Measurements from ENCODE around the gene GFPT1.
"Not testable (repeated sequence)": the region's sequence is repeated elsewhere in the genome, so short reads cannot be mapped to it uniquely, and the experiment has no call there.

Gene GFPT1

GRCh38 chr2:69386789-69387734, at the start of gene GFPT1:
Gene GFPT1, minus strand, starts transcription at chr2:69387227. Its CDS starts 156 bp downstream, at chr2:69387071.
- DNase-seq (ENCODE audit: low spot score), result peak; percentile 96

GRCh38 chr2:69436596-69436937, 49.5 kb upstream of the GFPT1 start:
- peak; percentile 16 for DNase-seq (ENCODE audit: low spot score)

DNA sequence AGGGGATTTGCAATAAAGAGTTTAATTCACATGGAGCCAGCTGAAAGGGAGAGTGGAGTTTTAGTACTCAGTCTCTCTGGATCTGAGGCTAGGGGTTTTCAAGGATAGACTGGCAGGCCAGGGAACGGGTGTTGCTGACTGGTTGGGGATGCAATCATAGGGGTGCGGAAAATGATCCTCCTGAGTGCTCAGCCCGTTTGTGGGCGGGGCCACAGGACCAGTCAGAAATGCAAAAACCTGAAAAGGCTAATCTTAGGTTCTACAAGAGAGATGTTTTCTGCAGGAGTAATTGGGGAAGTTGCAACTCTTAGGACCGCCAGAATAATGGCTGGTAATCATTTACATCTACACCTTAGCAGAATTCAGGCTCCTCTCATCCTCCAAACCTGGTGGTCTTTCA, 47.7 kb upstream of the GFPT1 start:
- DNase-seq (ENCODE audit: low spot score), result no peak

- DNase-seq (ENCODE audit: low spot score), result no peak
These were observed 42.6 kb upstream of the GFPT1 start for GRCh38 chr2:69429491-69430183.

- no peak for DNase-seq (ENCODE audit: low spot score)
These were observed 42.0 kb upstream of the GFPT1 start for GRCh38 chr2:69428981-69429380.

GRCh38 chr2:69424419-69424818, 37.4 kb upstream of the GFPT1 start:
- DNase-seq (ENCODE audit: low spot score), result no peak

- DNase-seq (ENCODE audit: low spot score), result no peak
These were observed 35.2 kb upstream of the GFPT1 start for GRCh38 chr2:69422198-69422597.

- not testable (repeated sequence) for DNase-seq (ENCODE audit: low spot score)
These were observed 32.1 kb upstream of the GFPT1 start for GRCh38 chr2:69419111-69419510.

DNA sequence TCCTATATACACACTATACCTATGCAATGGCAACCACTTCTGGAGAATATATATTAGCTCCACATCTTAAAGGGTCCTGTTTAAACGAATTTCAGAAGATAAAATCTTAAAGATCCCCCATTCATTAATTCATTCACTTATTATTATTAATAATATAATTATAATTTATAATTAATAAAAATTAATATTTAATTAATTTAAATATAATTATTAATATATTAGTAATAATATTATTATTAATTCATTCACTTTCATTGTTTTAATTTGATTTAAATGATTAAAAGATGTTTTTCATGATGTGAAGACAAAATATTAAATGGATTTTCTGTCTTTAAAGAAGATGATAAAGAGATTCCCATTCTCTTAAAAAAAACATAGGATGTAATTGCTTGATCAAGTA, 29.1 kb upstream of the GFPT1 start:
- DNase-seq (ENCODE audit: low spot score), result no peak

GRCh38 chr2:69411120-69411519, 24.1 kb upstream of the GFPT1 start:
- no peak for DNase-seq (ENCODE audit: low spot score)

GRCh38 chr2:69405306-69405705, 18.3 kb upstream of the GFPT1 start:
- no peak for DNase-seq (ENCODE audit: low spot score)

GRCh38 chr2:69400121-69400520, 13.1 kb upstream of the GFPT1 start:
- no peak for DNase-seq (ENCODE audit: low spot score)

GRCh38 chr2:69397234-69397633, 10.2 kb upstream of the GFPT1 start:
- DNase-seq (ENCODE audit: low spot score), result no peak

DNA sequence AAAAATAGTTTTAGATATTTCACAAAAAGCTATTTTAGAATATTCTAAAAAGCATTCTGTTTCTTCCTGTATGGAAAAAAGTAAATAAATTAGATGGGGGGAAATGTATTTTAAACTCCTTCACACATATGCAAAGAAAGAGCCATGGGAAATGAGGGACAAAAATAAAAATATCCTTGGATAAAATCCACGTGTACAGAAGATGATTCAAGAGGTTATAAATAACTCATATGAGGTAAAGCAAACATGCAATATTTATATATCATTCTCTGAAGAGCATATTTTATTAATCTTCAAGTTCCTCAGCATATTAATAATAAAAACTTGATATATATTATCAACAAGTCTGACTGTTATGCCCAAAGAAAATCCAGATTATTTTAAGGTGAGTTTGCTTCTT, 8.8 kb upstream of the GFPT1 start:
- no peak for DNase-seq (ENCODE audit: low spot score)

- no peak for DNase-seq (ENCODE audit: low spot score)
These were observed 6.9 kb upstream of the GFPT1 start for GRCh38 chr2:69393963-69394362.

- no peak for DNase-seq (ENCODE audit: low spot score)
These were observed 3.4 kb upstream of the GFPT1 start for GRCh38 chr2:69390471-69390870.

DNA sequence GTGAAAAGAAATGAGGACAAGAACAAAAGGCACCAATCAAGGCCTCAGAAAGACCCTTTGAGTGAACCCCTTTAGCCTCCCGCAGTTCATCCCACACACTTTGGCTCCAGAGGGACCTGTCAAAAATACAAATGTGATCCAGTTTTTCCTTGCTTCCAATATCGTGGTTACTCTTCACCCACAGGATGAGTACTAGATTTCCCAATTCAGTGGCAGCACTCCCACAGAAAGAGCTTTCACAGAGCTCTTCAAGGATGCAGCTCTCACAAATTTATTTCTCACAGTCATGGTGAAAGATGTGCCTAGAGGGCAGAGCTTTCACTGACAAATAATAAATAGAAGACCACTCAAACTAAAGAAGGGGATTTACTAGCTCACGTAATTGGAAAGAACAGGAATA, 3.0 kb upstream of the GFPT1 start:
- DNase-seq (ENCODE audit: low spot score), result no peak

DNA sequence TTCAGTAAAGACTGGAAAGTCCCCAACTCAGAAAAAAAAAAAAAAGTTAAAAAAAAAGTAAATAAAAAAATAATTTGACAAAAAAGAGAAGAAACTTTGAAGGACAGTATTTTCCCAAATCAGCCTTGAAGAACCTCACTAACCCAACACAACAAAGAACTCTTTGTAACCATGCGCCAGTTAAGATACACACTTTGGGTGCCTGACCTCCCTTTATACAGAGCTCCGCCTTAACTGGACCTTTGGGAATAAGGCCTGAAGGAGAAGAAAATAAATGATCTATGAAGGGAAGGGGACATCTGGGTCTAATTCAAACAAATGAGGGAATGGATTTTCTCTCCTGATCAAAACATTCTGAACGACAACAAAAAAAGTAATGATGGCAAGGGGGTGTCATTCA, 2.2 kb upstream of the GFPT1 start:
- no peak for DNase-seq (ENCODE audit: low spot score)

- DNase-seq (ENCODE audit: low spot score), result no peak
These were observed 899 bp upstream of the GFPT1 start for GRCh38 chr2:69387770-69388481.

DNA sequence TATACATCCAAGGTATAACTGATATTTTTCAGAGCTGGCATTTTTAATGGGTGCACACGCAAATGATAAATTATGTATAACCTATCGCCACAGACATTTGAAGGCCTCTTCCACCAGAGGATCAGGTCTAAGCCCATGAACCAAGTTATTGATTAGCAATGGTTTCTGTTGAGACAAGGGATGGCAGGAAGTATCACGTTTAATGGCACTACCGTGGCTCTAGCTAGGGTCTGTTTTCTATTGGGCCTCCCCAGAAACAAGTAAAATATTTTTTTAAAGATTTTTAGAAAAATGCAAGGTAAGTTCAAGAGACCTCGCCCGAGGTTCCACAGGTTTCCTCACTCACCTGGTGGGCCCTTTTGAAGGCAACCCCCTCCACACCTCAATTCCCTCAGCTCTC, 667 bp downstream of the GFPT1 start:
- no peak for DNase-seq (ENCODE audit: low spot score)

DNA sequence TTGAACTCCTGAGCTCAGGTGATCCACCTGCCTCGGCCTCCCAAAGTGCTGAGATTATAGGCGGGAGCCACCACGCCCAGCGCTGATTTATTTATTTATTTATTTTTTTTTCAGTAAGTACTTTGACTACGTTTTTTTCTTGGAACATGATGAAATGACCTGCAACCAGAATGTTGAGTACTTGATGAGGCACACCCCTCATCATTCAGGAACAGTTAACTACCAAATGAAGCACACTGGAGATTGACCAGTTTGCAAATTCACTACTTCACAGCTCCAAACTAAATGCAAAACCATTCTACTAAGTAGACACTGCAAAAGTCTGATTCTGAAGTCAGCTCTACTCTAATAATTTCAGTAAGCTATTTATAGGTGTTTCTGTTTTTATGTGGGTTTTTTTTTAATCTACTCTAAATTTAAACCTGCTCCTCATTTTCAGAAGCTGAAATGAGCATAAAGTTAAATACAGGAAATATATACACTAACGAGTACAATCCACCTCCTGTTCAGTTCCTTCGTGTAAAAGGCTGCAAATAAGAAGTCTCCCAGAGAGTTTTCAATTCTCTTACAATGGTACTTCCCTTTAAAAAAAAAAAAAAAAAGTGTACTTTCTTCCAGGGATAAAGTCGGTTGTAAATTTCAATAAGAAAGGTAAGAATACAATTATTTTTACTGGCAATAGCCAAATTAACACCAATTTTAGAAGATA, 1.4 kb downstream of the GFPT1 start:
- peak; percentile 84 for DNase-seq (ENCODE audit: low spot score)

DNA sequence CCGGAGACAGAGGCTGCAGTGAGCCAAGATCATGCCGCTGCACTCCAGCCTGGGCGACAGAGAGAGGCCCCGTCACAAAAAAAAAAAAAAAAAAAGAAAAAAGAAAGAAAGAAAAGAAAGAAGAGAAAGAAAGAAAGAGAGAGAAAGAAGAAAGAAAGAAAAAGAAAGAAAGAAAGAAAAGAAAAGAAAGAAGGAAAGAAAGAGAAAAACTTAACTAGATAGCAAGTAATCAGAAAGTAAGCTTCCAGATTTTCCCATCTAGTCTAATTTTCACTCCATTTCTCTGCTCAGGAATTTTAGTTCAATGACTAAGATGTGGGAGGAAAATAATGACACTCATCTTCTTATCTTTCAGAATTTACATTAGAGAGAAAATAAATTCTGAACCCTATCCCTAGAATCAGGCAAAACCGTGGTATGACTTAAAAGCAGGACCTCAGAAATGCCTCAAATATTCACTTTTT, 2.4 kb downstream of the GFPT1 start:
- DNase-seq (ENCODE audit: low spot score), result no peak
